Measurements from ENCODE around the gene CEP164.
"Not testable (repeated sequence)": the region's sequence is repeated elsewhere in the genome, so short reads cannot be mapped to it uniquely, and the experiment has no call there.

Gene CEP164

DNA sequence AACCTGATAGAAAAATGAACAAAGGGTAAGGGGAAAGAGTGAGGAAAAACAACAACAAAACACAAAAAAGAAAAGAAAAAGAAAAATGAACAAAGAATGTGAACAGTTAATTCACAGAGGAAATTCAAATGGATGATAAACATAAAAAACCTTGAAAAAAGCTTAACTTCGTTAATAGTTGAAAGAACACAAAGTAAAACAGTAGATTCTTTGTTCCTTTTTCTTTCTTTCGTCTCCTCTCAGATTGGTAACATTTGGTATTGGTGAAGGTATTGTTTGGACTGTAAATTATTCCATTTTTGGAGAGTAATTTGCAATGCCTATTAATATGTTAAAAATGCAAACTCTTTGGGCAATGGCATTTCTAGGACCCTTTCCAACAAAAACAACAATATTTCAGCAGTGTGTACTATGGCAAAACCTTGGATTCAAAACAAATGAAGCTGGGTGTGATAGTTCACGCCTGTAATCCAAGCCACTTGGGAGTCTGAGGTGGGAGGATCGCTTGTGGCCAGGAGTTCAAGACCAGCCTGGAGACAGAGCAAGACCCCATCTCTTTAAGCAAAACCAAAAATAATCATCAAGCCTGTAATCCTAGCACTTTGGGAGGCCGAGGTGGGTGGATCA, 8.3 kb upstream of the CEP164 start:
- CTCF ChIA-PET: interaction anchor here (1.3 to 1.5 kb wide), 2 partner anchors 24 to 107 kb away, joined by 3 read pairs; no protein-coding TSS in a partner anchor
- TF ChIP-seq, protein P1, sequence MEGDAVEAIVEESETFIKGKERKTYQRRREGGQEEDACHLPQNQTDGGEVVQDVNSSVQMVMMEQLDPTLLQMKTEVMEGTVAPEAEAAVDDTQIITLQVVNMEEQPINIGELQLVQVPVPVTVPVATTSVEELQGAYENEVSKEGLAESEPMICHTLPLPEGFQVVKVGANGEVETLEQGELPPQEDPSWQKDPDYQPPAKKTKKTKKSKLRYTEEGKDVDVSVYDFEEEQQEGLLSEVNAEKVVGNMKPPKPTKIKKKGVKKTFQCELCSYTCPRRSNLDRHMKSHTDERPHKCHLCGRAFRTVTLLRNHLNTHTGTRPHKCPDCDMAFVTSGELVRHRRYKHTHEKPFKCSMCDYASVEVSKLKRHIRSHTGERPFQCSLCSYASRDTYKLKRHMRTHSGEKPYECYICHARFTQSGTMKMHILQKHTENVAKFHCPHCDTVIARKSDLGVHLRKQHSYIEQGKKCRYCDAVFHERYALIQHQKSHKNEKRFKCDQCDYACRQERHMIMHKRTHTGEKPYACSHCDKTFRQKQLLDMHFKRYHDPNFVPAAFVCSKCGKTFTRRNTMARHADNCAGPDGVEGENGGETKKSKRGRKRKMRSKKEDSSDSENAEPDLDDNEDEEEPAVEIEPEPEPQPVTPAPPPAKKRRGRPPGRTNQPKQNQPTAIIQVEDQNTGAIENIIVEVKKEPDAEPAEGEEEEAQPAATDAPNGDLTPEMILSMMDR (IDR thresholded peaks at IDR 0.05; ENCODE audit: control extremely low read depth, extremely low read depth, low read depth, missing control alignments): no peak
- DNase-seq (ENCODE audit: extremely low spot score): no peak
- POLR2A ChIA-PET: no interaction called here

DNA sequence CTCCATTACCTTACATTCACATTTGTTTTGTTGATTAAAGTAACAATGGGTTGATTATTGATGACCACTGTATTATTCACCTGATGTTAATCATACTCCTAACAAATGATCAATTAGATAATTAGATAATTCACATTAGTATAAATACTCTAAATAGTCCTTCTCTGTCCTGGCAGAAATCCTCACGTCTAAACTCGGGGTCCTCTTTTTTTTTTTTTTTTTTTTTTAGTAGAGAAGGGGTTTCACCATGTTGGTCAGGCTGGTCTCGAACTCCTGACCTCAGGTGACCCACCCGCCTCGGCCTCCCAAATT, 443 bp upstream of the CEP164 start:
- CTCF ChIA-PET: interaction anchor here (1.5 to 1.7 kb wide), 3 partner anchors 10 to 100 kb away, joined by 4 read pairs; no protein-coding TSS in a partner anchor
- DNase-seq (ENCODE audit: extremely low spot score): not testable (repeated sequence)
- POLR2A ChIA-PET: interaction anchor here (0.5 to 1.1 kb wide), 3 partner anchors 149 to 1758 kb away, joined by 3 read pairs; partner anchors contain the start of gene SIDT2

DNA sequence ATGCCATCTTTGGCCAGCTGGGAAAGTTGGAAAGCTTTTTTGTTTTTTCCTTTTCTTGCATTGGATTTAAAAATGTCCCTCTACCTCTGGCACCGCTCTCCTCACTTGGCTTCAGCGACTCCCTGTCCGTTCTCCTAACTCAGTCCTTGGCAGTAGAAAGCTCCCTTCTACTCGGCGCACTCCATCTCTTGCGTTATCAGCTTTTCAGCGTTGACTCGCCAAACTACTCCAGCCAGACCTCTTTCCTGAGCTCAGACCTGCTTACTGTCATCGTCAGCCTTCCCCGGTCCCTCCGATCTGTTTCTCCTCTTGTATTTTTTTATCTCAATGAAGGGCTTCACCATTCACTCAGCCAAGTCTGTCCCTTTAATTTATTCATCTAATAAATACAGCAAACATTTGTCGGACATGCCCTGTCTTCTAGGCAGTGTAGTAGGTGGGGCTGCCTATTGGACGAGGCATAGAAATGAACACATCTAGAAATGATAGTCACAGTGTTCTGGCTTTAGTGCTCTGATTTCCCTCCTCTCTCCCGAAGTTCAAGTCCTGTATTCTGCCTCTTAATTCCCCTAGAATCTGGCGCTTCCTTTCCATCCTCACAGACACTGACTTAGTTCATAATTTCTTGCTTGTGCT, 839 bp downstream of the CEP164 start:
- ChIA-PET POLR2A (interaction anchor here (1.2 kb wide), 1 partner anchor 13 kb away, joined by 4 read pairs; no protein-coding TSS in a partner anchor), CTCF (interaction anchor here (1.5 to 1.7 kb wide), 3 partner anchors 12 to 102 kb away, joined by 4 read pairs; no protein-coding TSS in a partner anchor)
- DNase-seq (ENCODE audit: extremely low spot score): peak; percentile 37
- TF ChIP-seq, protein P1 (IDR thresholded peaks at IDR 0.05; ENCODE audit: control extremely low read depth, extremely low read depth, low read depth, missing control alignments): no peak

DNA sequence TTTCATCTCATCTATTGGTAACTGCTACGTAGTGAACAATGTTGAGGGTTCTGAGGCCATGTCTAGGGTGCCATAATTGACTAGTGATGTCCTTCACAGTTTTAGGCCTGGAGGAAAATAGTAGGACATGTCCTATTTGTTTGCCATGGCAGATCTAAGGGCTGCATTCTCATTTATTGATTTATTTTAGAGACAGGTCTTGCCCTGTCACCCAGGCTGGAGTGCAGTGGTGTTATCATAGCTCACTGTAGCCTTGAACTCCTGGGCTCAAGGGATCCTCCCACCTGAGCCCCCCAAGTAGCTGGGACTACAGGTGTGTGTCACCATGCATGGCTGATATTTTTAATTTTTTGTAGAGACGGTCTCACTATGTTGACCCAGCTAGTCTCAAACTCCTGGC, 5.2 kb downstream of the CEP164 start:
- CTCF ChIA-PET: no interaction called here
- no peak for DNase-seq (ENCODE audit: extremely low spot score)
- TF ChIP-seq, protein P1 (IDR thresholded peaks at IDR 0.05; ENCODE audit: control extremely low read depth, extremely low read depth, low read depth, missing control alignments): no peak
- POLR2A ChIA-PET: no interaction called here

DNA sequence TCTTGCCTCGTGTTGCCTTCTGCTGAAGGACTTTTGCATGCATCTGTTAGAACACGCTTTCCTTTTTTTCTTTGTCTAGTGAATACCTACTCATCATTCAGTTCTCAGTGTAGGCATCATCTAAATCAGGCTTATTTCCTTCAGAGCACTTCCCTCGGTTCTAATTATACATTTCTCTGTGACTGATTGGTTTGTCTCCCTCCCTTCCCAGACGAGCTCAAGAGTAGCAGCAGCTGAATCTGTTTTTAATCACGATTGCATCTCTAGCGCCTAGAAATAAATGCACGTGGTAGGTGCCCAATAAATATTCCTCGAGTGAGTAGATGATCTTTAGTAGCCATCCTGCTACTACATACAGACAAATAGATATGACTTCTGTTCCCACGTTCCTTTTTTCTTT, 6.3 kb downstream of the CEP164 start:
- ChIA-PET CTCF (no interaction called here), POLR2A (interaction anchor here (0.7 kb wide), 1 partner anchor 155 kb away, joined by 5 read pairs; no protein-coding TSS in a partner anchor)
- TF ChIP-seq, protein P1 (IDR thresholded peaks at IDR 0.05; ENCODE audit: control extremely low read depth, extremely low read depth, low read depth, missing control alignments): no peak
- no peak for DNase-seq (ENCODE audit: extremely low spot score)

DNA sequence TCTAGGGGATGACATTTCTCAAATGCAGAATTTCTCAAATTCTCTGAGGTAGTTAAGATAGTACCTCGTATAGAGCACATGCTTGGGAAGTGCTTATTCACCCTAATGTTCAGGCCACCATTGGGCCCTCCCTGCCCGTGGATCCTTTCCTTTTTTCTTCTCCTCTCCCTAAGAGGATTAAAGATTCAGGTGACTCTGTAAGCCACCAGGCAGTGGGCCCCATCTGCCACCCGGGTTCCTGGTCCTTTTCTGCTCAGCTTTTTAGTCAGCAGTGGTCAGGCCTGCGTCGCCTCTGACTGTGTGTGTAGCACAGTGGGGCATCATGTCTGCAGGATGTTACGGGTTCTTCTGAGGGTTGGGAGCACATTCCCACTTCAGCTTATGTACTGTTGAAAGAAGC, 7.2 kb downstream of the CEP164 start:
- no peak for DNase-seq (ENCODE audit: extremely low spot score)
- ChIA-PET CTCF (no interaction called here), POLR2A (no interaction called here)
- TF ChIP-seq, protein P1 (IDR thresholded peaks at IDR 0.05; ENCODE audit: control extremely low read depth, extremely low read depth, low read depth, missing control alignments): no peak

DNA sequence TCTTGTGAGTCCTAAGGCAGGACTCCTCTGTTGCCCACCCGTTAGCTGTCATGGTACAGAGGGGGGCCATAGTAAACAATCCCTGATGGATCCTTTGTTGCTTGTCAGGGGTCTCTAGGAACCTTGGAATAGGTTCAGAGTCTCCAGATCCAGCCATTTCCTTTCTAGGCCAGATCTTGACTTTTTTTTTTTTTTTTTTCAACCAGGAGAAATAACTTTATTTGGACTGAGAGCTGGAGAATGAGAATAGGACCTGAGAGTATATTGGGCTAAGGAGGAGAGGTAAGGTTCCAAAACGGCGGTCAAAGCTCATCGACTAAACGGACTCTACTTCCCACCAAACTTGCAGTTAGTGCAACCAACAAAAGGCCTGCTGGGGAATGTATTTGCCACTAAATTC, 7.7 kb downstream of the CEP164 start:
- ChIA-PET POLR2A (no interaction called here), CTCF (no interaction called here)
- no peak for DNase-seq (ENCODE audit: extremely low spot score)

More for the DNA sequence above, 7.7 kb downstream of the CEP164 start:
- TF ChIP-seq, protein P1 (IDR thresholded peaks at IDR 0.05; ENCODE audit: control extremely low read depth, extremely low read depth, low read depth, missing control alignments): no peak
